Activated naive CD8-positive, alpha-beta T cell treated with anti-CD3 and anti-CD28 coated beads, Interleukin-2, amount 50 U/mL, for 16 hours (primary cell): Measurements from ENCODE around the gene PTPRE.

Experiments used
- DNase-seq: peaks from one replicate; pipeline ENCODE4 v3.0.0-alpha.2; 2020; ENCODE audit warnings: low read depth, low spot score

Gene PTPRE

DNA sequence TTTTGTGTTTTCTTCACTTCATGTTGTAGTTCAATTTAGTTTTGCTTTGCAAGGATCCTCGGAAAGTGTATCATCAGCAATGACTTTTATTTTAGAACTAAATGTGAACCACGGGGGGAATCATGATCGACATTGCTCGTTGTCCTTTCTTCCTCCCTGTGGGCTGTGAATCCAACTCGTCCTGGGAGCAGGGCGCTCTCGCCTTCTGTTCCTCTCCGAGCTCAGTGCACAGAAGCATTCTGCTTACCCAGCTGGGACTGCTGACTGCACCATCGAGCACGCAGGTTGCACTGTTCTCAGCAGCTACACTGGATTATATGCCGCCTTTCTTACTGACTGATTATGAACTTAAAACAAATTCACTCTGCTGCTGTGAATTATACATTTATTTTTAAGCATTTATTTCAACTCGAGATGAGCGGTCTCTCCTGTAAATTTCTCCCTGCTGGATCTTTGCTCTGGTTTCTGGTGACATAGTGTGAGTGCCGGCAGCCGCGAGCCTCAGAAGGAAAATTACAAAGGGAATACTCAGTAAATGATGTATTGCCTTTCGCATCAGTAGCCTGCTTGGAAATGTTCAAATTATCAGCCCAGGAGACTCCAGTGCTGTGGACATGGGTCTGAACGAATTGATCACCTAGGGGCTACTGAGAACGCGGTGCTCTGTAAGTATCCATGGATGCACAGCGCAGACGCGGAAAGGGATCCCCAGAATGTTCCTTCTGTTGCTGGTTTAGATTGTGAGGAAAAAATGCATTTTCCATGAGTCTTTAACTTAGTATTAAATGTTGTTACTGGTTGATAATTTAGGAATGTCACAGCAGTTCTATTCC lies 92.6 kb downstream of the PTPRE start:
- DNase-seq, result no peak

DNA sequence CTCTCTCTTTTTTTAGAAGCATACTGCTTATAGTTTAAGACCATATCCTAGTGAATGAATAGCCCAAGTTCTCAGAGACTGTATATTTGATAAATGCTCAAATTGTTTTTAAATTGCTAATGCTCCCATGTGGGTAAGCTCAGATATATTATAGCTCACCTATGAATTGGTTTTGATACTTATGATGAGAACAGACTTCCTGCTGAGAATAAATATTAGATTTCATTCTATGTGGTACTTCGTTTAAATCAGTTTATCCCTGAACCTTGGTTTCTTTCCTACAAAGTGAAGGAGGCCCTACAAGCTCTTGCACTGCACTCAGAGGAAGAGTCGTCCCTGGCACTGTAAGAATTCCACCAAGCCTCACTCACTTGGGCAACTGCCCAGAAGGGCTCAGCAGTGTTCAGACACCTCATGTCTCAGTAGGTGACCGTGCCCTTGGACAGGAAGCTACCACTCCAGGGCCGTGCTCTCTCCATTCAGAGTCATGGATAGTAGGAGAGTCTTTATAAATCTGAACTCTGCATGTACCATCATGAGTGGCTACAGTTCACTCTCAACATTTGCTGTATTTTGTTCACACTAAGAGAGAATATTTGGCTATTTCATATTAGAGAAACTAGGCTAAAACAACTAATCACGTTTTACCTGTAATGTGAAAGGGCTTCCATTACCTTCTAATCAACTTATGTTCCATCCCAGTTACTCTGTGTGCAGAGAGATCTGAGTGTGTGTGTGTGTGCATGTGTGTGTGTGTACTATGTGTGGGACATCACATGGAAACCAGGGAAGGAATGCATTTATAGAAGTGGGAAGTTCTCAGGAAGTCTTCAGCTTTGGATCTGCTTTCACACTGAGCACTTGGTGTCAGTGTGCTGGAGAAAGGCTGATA lies 93.8 kb downstream of the PTPRE start:
- DNase-seq, result no peak

DNA sequence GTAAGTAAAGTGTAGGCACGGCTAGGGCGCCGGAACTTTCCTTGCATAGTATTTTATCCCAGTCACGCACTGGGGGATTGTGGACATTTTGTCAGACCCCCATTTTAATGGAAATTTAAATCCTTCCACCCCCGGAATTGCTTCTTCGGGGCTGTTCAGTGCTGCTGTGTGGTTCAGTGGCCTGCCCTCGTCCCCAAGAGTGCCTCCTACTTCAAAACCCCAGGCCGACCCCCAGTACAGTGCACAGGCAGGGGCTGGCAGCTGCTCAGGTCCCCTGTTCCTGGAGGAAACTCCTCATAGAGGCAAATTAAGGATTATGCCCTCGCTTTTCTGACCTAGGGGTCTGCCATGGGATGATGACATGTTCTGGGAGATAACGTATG lies 94.5 kb downstream of the PTPRE start:
- DNase-seq, result no peak

DNA sequence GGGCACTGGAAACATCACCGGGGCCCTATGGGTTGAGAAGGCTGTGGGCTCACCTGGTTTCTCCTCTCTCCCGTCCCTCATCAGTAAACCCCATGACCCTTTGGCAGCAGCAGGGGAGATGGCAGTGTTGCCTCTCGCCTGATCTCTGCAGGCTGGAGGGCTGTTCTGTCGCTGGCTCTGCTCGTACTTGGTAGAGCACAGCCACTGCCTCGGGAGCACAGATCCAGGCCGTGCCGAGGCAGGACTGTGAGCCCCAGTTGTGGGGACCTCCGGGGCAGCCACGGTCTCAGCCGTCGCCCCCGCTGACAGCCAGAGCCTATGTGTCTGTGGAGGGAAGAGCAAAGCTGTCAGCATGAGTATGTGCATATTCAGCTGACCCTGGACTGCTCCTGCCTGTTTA lies 94.9 kb downstream of the PTPRE start:
- no peak for DNase-seq

DNA sequence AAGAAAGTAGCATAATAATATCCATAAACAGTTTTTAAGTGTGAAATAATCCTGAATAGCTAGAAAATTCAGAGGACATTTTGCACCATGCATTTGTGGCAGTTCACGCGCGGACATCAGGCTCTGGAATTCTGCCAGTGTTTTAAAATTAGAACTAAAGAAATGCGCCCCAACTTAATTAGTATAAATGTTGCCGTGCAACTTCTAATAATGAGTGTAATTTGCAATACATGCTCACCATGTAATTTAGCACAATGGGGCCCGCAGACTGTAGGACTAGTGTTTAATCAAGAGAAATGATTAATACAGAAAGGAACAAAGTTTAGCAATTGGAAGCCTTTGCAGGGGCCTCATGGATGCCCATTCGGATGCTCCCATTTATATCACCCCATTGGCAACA lies 96.6 kb downstream of the PTPRE start:
- no peak for DNase-seq

DNA sequence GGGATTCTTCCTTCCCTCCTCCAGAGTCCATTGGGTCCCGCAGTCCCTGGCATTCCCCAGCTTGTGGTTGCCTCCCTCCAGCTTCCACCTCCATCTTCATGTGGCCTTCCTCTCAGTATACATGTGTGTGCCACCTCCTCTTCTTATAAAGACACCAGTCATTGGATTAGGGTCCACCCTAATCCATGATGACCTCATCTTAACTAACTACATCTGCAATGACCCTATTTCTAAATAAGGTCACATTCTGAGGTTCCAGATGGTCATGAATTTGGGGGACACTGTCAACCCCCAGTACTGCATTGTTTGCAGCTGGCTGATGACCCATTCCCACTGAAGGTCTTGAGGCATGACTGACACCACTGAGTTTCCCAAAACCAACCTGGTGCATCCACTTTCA lies 99.0 kb downstream of the PTPRE start:
- no peak for DNase-seq

DNA sequence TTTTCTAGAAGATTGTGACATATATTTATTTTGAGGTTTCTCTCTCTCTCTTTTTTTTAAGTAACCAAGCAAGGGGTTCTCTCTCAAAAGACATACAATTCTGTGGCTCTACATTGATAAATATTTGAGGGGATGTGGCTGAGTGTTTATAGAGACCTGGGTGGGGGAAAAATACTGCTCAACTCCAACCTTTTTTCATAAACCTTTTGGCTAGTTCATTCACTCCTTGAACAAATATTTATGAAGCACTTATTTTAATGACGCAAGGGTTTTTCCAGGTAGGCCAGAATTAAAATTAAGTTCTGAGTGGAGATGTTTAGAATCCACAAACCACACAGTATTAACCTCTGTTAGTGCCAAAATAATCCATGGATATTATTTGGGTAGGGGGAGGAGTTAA lies 100.2 kb downstream of the PTPRE start:
- no peak for DNase-seq

DNA sequence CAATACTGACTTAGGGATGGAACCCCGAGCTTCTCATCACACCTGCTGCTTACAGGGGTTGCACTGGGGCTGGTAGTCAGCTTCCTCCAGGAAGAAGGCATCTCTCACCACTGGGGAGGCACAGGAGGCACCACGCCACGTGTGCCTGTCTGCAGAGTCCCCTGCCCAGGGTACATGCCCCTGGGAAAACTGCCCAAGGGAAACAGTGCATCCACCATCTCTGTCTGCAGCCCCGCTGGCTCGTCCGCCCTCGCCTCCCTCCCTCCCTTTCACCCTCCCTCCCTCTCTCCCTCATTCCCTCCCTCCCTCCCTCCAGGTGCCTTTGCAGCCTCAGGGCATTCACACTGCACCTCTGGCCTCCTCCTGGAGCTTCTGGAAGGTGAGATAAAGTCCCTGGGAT lies 101.1 kb downstream of the PTPRE start:
- DNase-seq, result no peak

DNA sequence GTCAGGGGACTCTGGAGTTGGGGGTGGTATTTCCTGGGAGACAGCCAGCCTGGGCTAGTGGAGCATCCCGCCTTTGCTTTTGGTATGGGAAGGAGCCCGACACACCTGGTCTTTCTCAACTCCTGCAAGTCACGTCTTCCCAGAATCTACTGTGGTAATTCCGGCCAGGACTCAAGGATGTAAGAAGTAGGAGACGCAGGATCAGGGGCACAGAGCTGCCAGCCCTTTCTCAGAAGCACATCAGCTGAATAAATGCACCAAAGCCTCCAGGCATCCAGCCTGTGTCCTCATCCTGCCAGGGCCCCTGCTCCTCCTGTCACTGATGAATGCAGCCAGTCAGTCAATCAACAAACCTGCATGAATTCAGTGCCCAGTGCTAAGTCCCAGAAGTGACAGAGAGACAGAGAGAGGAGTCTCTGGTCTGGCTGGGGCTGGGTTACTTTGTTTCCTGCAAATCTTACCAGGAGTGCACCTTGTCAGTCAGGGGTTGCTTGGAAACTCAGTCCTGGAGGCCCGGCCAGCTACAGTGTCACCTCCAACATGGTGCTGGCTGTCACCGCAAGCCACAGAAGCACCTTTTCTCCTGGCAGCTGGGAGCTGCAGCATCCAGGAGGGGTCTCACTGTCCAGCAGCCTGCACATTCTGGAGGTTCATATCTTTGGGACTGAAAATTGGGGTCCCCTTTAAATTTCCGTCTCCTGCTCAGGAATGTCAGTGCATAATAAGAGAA lies 101.8 kb downstream of the PTPRE start:
- DNase-seq, result no peak

DNA sequence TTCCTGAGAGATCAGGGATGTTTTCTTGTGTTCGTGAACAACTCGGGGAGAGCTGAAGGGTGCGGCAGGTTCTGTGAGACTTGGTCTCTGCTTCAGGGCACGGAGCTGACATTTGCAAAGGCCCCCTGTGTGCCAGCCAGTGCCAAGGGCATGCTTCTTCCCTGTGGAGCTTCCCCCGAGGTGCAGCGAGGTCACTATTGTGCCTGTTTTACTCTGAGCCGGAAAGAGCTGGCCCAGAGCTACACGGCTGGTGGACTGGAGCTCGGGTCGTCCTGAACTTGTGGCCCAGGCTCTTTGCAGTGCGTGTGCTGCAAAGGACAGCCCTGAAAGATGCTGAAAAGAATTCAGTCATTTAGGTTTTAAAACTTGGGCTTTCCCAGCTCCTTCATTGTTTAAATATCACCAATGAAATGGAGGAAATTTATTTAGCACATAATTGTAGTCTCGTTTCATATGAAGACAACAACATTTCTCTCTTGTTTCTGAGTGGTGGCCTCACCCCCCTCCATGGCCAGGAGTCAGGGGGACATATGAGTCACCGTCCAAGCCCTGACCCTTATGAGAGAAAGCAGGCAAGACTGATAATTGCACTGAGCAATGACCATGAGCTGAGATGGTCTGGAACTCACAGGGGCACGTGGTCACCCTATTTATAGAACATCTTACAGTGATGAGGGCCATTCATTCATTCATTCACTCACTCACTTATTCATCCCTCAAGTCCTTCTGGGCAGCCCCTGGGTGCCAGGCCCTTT lies 102.6 kb downstream of the PTPRE start:
- DNase-seq, result no peak

DNA sequence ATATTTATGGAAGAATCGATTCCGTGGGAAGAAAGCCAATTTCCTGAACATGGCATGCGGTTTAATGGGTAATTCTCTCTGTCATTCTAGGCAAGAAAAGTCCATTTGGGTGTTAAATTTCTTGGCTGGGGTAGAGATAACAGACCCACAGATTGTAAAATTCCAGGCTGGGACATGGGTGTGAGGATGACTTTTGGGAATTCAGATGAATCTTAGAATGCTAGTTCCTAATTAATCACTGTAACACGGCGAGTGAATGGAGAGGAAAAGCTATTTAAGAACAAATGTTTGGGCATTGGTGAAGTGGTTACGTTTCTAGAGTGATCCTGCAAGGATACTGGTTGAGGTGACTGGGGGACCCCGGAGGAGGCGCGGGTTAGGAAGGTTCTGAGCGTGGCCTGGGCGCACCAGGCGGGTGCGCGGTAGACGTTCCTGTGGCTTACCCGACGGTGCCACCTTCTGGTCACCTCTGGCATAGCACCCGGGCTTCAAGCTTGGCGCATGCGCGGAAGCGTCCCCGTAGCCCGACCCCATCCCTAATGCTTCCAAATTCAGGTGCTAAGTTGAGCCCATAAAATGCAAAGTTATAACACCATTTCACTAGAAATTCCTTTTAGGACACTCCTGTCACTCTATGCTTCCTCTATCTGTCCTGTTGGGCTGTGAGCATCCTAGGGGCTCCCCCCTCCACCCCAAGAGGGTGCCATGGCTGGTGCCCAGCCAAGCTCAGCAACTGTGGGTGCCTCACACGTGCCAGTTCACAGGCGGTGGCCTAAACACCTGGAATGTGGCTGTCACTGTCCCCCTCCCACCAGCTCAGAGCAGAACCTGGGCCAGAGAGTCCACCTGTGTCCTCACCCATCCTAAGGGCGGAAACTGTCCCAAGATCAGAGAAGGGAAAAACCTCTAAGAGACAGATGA lies 104.4 kb downstream of the PTPRE start:
- DNase-seq, result peak; percentile 68

DNA sequence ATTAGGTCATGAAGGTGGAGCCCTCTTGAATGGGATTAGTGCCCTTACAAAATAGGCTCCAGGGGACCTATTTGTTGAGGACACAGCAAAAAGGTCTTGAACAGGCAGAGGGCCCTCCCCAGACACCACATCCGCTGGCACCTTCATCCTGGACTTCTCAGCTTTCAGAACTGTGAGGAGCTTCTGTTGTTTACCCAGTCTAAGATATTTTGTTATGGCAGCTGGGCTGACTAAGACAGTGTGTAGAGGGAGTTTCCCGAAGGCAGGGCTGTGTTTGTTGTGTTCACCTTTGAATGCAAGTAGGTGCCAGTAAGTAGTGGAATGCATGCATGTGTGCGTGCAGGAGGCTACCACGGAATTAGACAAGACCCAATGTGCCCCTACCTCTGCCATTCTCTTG lies 106.7 kb downstream of the PTPRE start:
- no peak for DNase-seq

DNA sequence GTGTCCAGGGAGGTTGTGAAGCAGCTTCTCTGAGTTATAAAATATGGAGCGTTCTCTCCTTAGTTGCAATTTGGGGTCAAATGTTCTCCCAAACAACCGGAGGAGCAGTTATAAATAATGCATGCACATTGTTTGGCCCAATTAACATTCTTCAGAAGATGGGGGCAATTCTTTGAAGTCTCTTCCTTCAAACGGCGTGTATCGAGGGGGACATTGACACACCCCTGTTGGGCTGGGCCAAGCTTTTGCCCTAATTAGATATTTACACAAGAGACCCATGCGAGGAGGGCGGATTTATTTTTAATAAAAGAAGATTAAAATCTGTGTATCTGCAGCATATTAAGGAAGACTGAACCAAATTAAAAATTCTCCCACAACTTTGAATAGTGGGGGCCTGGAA lies 107.3 kb downstream of the PTPRE start:
- DNase-seq, result no peak

DNA sequence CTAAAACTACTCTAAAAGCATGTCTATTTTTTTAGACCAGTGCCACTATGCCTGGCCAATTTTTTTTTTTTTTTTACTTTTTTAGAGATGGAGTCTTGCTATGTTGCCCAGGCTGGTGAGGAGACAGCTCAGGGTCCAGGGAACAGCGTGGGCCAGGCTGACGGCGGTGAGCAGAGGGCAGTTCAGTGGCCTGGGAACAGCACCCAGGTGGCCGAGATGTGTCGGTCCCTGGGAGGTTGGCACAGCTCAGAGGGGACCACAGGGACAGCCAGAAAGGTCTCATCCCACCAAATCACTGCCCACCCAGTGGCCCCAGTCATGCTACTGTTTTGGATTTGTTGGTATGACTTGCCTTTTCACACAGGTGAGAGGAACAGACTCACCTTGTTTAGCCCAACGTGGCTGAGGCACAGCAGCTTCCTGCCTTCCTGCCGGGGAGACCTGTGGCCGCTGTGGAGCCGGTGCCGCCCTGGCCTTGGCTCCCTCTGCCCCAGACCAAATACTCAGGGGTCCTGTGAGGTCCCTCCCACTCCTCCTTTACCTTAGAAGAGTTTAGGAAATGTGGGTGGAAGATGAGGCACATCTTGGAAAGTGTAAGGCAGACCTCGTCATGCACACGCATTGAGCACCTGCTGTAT lies 109.6 kb downstream of the PTPRE start:
- DNase-seq, result no peak

DNA sequence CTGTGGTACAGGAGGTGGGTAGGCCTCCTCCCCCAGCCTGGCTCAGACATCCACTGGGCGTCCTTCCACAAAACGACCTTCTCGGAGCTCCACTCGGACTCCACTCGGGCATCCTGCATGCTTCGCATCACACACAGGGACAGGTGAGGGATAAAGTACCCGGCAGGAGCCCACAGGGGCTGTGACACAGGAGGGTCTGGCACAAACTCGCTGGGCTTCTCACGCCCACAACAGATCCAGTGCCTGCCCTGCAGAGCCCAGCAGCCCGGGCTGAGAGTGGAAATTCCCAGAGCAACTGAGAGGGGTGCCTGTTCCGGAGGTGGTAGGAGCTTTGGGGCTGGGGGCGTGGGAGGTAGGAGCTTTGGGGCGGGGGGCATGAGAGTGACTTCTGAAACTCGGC lies 110.9 kb downstream of the PTPRE start:
- DNase-seq, result no peak

DNA sequence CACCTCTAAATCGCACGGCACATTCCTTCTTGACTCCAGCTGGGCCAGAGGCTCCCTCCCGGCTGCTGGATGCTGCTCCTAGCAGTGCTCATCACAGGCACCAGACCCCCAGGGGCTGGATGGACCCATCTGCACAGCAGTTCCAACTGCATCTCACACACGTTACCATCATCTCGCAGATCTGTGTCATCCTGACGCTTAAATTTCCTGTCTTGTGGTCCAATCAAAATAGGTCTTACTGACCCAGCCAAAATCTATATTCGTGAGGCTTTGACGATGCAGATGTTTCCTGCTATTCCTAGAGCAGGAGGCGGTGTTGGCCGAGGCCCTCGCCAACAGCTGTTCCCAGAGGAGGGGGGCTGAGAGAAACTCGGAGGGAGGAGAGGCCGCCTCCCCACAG lies 111.3 kb downstream of the PTPRE start:
- no peak for DNase-seq

DNA sequence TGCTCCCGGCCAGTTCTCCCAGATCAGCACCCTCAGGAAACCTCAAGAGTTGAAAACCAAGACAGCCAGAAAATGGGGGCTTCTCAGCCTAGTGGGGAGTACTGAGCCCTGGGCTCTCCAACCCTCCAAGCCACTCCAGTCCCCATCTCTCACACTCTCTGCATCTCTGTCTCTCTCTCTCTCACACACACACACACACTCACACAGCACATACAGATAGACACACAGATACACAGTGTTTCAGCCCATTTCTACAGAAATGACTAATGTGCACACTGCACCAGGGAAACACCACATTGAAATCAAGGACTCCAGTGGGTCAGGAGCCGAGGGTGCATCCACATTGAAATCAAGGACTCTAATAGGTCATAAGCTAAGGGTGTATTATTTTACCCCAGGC lies 111.8 kb downstream of the PTPRE start:
- no peak for DNase-seq

DNA sequence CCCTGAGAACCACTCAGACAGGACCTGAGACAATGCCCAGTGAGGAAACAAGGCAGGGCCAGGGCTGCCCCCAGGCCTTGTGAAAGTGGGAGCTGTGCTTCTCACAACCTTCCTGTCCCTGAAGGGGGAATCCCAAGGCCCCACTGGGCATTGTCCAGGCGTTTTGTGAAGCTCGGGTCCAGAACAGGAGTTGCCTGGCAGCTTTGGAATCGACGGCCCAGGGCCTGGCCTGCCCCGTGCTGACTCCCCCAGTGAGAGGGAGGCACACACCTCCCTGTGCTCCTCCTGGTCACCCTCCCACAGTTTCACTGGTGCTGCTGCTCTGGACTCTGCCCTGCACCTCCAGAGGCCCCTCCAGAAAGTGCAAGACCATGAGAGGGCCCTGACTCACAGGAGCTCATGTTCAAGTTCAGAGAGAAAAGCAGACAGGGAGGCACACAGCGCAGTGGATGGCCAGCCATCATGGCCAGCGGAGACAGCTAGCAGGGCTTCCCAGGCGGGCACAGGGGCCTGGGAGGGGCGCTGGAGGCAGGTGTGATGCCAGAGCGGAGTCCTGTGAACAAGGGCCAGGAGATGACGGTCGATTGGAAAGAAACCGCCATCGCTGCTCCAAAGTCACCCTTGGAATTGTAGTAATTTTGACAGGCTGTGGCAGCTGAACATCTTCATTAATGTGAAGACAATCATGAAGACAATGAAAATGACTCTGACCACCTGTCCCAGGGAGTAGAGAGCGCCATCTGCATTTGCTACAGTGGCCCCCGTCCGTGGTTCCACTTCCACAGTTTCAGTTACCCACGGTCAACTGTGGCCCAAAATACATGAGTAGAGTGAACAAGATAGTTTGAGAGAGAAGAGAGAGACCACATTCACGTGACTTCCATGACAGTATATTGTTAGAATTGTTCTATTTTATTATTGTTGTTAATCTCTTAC lies 115.6 kb downstream of the PTPRE start:
- DNase-seq, result no peak

DNA sequence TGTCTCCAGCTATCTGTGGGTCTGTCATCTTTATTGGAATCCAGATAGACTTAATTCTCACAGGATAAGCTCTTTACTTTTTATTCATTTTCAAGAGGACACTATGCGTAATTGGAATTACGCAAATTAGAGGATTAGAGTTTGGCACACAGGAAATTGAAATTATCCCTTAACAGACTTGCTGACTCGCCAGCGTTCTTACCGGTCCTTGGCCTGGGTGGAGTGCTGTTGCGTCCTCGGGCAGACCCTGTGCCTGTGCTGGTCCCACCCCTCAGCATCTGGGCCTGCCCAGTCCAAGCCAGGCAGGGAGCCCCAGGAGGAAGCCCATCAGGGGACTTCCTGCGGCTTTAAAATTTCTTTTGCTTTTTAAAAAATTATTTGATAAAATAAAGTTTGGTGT lies 117.5 kb downstream of the PTPRE start:
- no peak for DNase-seq
